IMR-90 (cell line): ENCODE measurements around the gene ELK3. TPM values are rescaled to one million over a fixed set of nuclear protein-coding genes. Genes with fewer than 3 reads are reported as not detected.

Experiments used
- ATAC-seq: fragments of 200-7000 bp; cut with Tn5 transposase; 2 replicates; pipeline ENCODE4 v1.9.1; 2020; ENCODE audit warnings: low read depth, mild to moderate bottlenecking, moderate library complexity
- BruUV-seq: library from RNA; stranded (reverse); fragments of 400-500 nt; replicated peaks from 2 replicates; lab custom pipeline; 2021; lab: Mats Ljungman, UMichigan
- CTCF ChIA-PET: fragments of 300-600 bp; formaldehyde crosslinking; extraction: SDS; loops from one replicate; lab custom pipeline; 2021; ENCODE audit warnings: antibody characterized with exemption; lab: Yijun Ruan, JAX
- POLR2A ChIA-PET: fragments of 300-600 bp; sonication (Branson Sonifier 250); formaldehyde crosslinking; loops from one replicate; lab custom pipeline; 2022; ENCODE audit warnings: antibody characterized with exemption; ENCODE audit not compliant: unreplicated experiment; lab: Charles Lee
- DNase-seq: peaks from one replicate; pipeline ENCODE4 v3.0.0; 2013
- H2AFZ ChIP-seq: replicated peaks from 2 replicates; pipeline ENCODE3; 2013; ENCODE audit warnings: low read length, mild to moderate bottlenecking; ENCODE audit not compliant: poor library complexity
- H2AK5ac ChIP-seq: 2 replicates; pipeline ENCODE4 v1.6.1; 2013; ENCODE audit warnings: low read depth, low read length, inconsistent platforms
- H2AK9ac ChIP-seq: replicated peaks from 2 replicates; pipeline ENCODE3; 2013; ENCODE audit warnings: mild to moderate bottlenecking, low read depth, low read length, moderate library complexity; ENCODE audit not compliant: poor library complexity
- H2BK120ac ChIP-seq: 2 replicates; pipeline ENCODE4 v1.6.1; 2013; ENCODE audit warnings: low read depth, low read length, inconsistent platforms
- H2BK15ac ChIP-seq: 3 replicates; pipeline ENCODE4 v1.6.1; 2013; ENCODE audit warnings: low read depth, low read length, inconsistent platforms
- H2BK20ac ChIP-seq: 2 replicates; pipeline ENCODE4 v1.6.1; 2013; ENCODE audit warnings: low read depth, mild to moderate bottlenecking, inconsistent platforms, low read length, moderate library complexity
- H2BK5ac ChIP-seq: 2 replicates; pipeline ENCODE4 v1.6.1; 2013; ENCODE audit warnings: mild to moderate bottlenecking, low read depth, low read length, inconsistent platforms; ENCODE audit not compliant: poor library complexity, severe bottlenecking
- H3K14ac ChIP-seq: replicated peaks from 2 replicates; pipeline ENCODE4 v1.6.1; 2013; ENCODE audit warnings: low read depth, low read length, inconsistent platforms
- H3K18ac ChIP-seq: 2 replicates; pipeline ENCODE4 v1.6.1; 2013; ENCODE audit warnings: low read depth, low read length, control low read depth
- H3K23ac ChIP-seq: 2 replicates; pipeline ENCODE4 v1.6.1; 2013; ENCODE audit warnings: low read depth, low read length, inconsistent platforms
- H3K27ac ChIP-seq: 2 replicates; pipeline ENCODE4 v1.5.1; 2013; ENCODE audit warnings: mild to moderate bottlenecking, control low read depth, low read length; ENCODE audit not compliant: insufficient read depth
- H3K27me3 ChIP-seq: 2 replicates; pipeline ENCODE4 v1.6.1; 2013; ENCODE audit warnings: low read length; ENCODE audit not compliant: control insufficient read depth, insufficient read depth
- H3K36me3 ChIP-seq: 2 replicates; pipeline ENCODE4 v1.6.1; 2013; ENCODE audit warnings: low read length, mixed read lengths; ENCODE audit not compliant: control insufficient read depth, insufficient read depth
- H3K4ac ChIP-seq: 2 replicates; pipeline ENCODE4 v1.6.1; 2013; ENCODE audit warnings: low read depth, low read length, inconsistent platforms
- H3K4me1 ChIP-seq: 2 replicates; pipeline ENCODE4 v1.6.1; 2013; ENCODE audit warnings: low read length, mixed read lengths; ENCODE audit not compliant: control insufficient read depth, insufficient read depth
- H3K4me2 ChIP-seq: 2 replicates; pipeline ENCODE4 v1.6.1; 2013; ENCODE audit warnings: low read depth, mild to moderate bottlenecking, control low read depth, low read length, moderate library complexity
- H3K4me3 ChIP-seq: 2 replicates; pipeline ENCODE4 v1.5.1; 2013; ENCODE audit warnings: low read depth, mild to moderate bottlenecking, control low read depth, low read length, moderate library complexity; ENCODE audit not compliant: insufficient read depth
- H3K56ac ChIP-seq: 2 replicates; pipeline ENCODE4 v1.6.1; 2013; ENCODE audit warnings: low read length, inconsistent platforms; ENCODE audit not compliant: insufficient read depth; ENCODE audit errors: extremely low read depth
- H3K79me1 ChIP-seq, 2 experiments: 2 replicates each; pipeline ENCODE4 v1.6.1; 2013; ENCODE audit warnings: low read length in 2 of 2, inconsistent platforms in 1 of 2, low read depth in 1 of 2
- H3K9ac ChIP-seq: 2 replicates; pipeline ENCODE4 v1.6.1; 2013; ENCODE audit warnings: low read depth, low read length, control low read depth
- H3K9me1 ChIP-seq: 2 replicates; pipeline ENCODE4 v1.6.1; 2013; ENCODE audit warnings: low read length, inconsistent platforms; ENCODE audit not compliant: insufficient read depth
- H3K9me3 ChIP-seq: 2 replicates; pipeline ENCODE4 v1.6.1; 2013; ENCODE audit warnings: low read length; ENCODE audit not compliant: control insufficient read depth, insufficient read depth
- H4K20me1 ChIP-seq: 2 replicates; pipeline ENCODE4 v1.6.1; 2013; ENCODE audit warnings: low read length, inconsistent platforms; ENCODE audit not compliant: insufficient read depth
- H4K5ac ChIP-seq: 2 replicates; pipeline ENCODE4 v1.6.1; 2013; ENCODE audit warnings: mild to moderate bottlenecking, low read depth, low read length, control low read depth
- H4K8ac ChIP-seq, 2 experiments: 2 replicates each; pipeline ENCODE4 v1.6.1; 2013; ENCODE audit warnings: low read depth in 2 of 2, low read length in 2 of 2, control low read depth in 1 of 2, inconsistent platforms in 1 of 2
- H4K91ac ChIP-seq: 2 replicates; pipeline ENCODE4 v1.6.1; 2013; ENCODE audit warnings: low read depth, low read length, inconsistent platforms; ENCODE audit not compliant: insufficient read depth
- BHLHE40 ChIP-seq: fragments of 150-350 bp; IDR thresholded peaks from 2 replicates; pipeline ENCODE4 v1.6.1; 2016; ENCODE audit warnings: mild to moderate bottlenecking, low read depth, low read length
- CEBPB ChIP-seq: IDR thresholded peaks from 2 replicates; pipeline ENCODE4 v1.6.1; 2012; ENCODE audit warnings: low read depth, low read length, improper control_type of control experiment
- MAFK ChIP-seq: IDR thresholded peaks from 2 replicates; pipeline ENCODE4 v1.6.1; 2012; ENCODE audit warnings: low read depth, low read length, improper control_type of control experiment
- POLR2A ChIP-seq: IDR thresholded peaks from 2 replicates; pipeline ENCODE4 v1.6.1; 2012; ENCODE audit warnings: mild to moderate bottlenecking, low read depth, low read length
- RAD21 ChIP-seq: IDR thresholded peaks from 2 replicates; pipeline ENCODE4 v1.6.1; 2012; ENCODE audit warnings: low read length, improper control_type of control experiment
- RCOR1 ChIP-seq: IDR thresholded peaks from 2 replicates; pipeline ENCODE4 v1.6.1; 2012; ENCODE audit warnings: mild to moderate bottlenecking, low read length, improper control_type of control experiment; ENCODE audit not compliant: insufficient replicate concordance
- RFX5 ChIP-seq: IDR thresholded peaks from 2 replicates; pipeline ENCODE4 v1.8.0; 2012; ENCODE audit warnings: low read depth, mild to moderate bottlenecking, low read length, moderate library complexity
- SMC3 ChIP-seq: fragments of 150-350 bp; IDR thresholded peaks from 2 replicates; pipeline ENCODE4 v1.6.1; 2016; ENCODE audit warnings: low read depth, mild to moderate bottlenecking, antibody characterized with exemption, low read length, moderate library complexity
- WGBS, 2 experiments: methylation state at CpG; one replicate each; pipeline versions ENCODE4 v1.1.5 to v1.1.7; 2013; ENCODE audit warnings: missing lambda C conversion rate in 2 of 2; ENCODE audit not compliant: insufficient read length in 1 of 2; ENCODE audit errors: extremely low coverage in 2 of 2; 5-methylcytosine and 5-hydroxymethylcytosine counted together
- dilution Hi-C: fragments of 300-500 bp; cut with HindIII; formaldehyde crosslinking; loops from one replicate; pipeline ENCODE4 v1.14.3; 2018; ENCODE audit warnings: low sequenced_read_pairs; ENCODE audit not compliant: unreplicated experiment
- in situ Hi-C: fragments of 300-500 bp; cut with MboI; formaldehyde crosslinking; loops from 3 replicates; pipeline ENCODE4 v1.14.3; 2019; ENCODE audit warnings: low sequenced_read_pairs, inconsistent platforms, mixed read lengths
- intact Hi-C: fragments of 100-400 bp; cut with micrococcal nuclease; formaldehyde crosslinking; loops from 2 replicates; pipeline ENCODE4 v1.10.0; 2022
- polyA plus RNA-seq, 3 experiments: library from polyadenylated mRNA; depleted of rRNA; stranded (reverse); fragments of >200 nt; gene quantifications; 2 replicates each; pipeline ENCODE4 v1.2.3, GENCODE V29; 2012; ENCODE audit warnings: low replicate concordance in 1 of 3
- total RNA-seq: library from RNA; depleted of rRNA; stranded (reverse); fragments of >200 nt; gene quantifications from 2 replicates; pipeline ENCODE4 v1.2.3, GENCODE V29; 2012

Gene ELK3
- total and polyA plus RNA-seq, 2 of the 4 experiments (the other 2 are of a cell fraction), result 14.5 to 27.5 TPM

- no peak overlapping the region for H3K18ac ChIP-seq
- H2AK5ac ChIP-seq, result no peak overlapping the region
- WGBS, 2 experiments, result no CpG with 5 or more reads among the region's 2 CpGs
- H2BK5ac ChIP-seq, result no peak overlapping the region
- H2AK9ac ChIP-seq, result no peak overlapping the region
- H3K27ac ChIP-seq, result no peak overlapping the region
- H2BK20ac ChIP-seq, result no peak overlapping the region
- H2AFZ ChIP-seq, result no peak overlapping the region
- no peak for ATAC-seq
- no peak for TF ChIP-seq CEBPB
- no peak for TF ChIP-seq MAFK
- no peak for TF ChIP-seq POLR2A
- no peak for TF ChIP-seq RCOR1
- no peak for TF ChIP-seq BHLHE40
- no peak for TF ChIP-seq SMC3
- no peak for TF ChIP-seq RFX5
- TF ChIP-seq RAD21, result no peak
- H4K91ac ChIP-seq, result no peak overlapping the region
- peaks cover 7% of the 10 kb centered on the region; the same call in 1 of the 2 replicates for H3K9me1 ChIP-seq
- ChIA-PET CTCF (no interaction called here), POLR2A (no interaction called here)
- no peak overlapping the region for H3K14ac ChIP-seq
- H4K5ac ChIP-seq, result no peak overlapping the region
- H3K4me2 ChIP-seq, result no peak overlapping the region
- H3K36me3 ChIP-seq, result peaks cover 31% of the 10 kb centered on the region
- in situ Hi-C loops, result no loop called here
- peaks cover 19% of the 10 kb centered on the region; the same call in 1 of the 2 replicates for H4K20me1 ChIP-seq
- BruUV-seq, result no TSS peak
- no peak overlapping the region for H3K56ac ChIP-seq
- no peak overlapping the region for H3K23ac ChIP-seq
- no peaks in the 10 kb centered on the region for H3K9me3 ChIP-seq
- no peak overlapping the region for H2BK15ac ChIP-seq
- no peak overlapping the region for H2BK120ac ChIP-seq
- intact Hi-C loops, result no loop called here
- H3K4me3 ChIP-seq, result no peak overlapping the region
- peaks cover 31 to 57% of the 10 kb centered on the region in 2 experiments for H3K79me1 ChIP-seq
- H4K8ac ChIP-seq, result no peak overlapping the region
- H3K4ac ChIP-seq, result no peak overlapping the region
- dilution Hi-C loops, result no loop called here
- peaks cover 5% of the 10 kb centered on the region for H3K4me1 ChIP-seq
- H3K27me3 ChIP-seq, result no peaks in the 10 kb centered on the region
- H3K9ac ChIP-seq, result no peak overlapping the region
- DNase-seq, result no peak
These were observed 72.1 kb downstream of the ELK3 start for GRCh38 chr12:96266238-96266637.
